Activated CD4-positive, alpha-beta T cell treated with anti-CD3 and anti-CD28 coated beads for 24 hours (primary cell): ENCODE measurements around the gene ANAPC2.

Experiments used
- DNase-seq, 2 donors: peaks; one replicate each; pipeline ENCODE4 v3.0.0-alpha.2; 2020; ENCODE audit warnings: low read depth in 2 of 2

The ANAPC2 gene

DNA sequence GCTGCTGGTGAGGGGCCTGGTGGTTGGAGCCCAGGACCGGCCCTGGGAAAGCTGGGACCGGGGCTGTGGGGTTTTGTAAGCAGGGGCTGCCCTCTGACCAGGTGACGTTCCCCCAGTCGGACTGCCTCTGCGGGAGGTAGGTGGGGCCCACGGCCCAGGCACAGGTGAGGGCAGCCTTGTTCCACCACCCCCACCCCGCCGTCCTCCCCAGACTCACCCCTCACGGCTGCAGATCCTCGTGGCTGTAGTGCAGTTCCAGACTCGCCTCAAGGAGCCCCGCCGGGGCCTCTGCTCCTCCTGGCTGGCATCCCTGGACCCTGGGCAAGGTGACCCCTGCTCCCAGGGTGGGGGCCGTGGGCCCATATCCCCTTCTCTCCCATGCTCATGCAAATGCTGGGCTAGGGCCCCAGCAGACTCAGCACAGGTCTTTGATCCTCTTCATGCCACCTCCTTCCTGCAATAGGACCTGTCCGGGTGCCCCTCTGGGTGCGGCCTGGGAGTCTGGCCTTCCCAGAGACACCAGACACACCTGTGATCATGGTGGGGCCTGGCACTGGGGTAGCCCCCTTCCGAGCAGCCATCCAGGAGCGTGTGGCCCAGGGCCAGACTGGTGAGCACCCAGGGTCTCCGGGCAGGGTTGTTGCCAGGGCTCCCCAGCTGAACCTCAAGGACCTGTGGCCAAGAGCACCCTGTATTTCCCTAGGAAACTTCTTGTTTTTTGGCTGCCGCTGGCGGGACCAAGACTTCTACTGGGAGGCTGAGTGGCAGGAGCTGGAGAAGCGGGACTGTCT is 27.0 kb upstream of the ANAPC2 start:
- no peak for DNase-seq

DNA sequence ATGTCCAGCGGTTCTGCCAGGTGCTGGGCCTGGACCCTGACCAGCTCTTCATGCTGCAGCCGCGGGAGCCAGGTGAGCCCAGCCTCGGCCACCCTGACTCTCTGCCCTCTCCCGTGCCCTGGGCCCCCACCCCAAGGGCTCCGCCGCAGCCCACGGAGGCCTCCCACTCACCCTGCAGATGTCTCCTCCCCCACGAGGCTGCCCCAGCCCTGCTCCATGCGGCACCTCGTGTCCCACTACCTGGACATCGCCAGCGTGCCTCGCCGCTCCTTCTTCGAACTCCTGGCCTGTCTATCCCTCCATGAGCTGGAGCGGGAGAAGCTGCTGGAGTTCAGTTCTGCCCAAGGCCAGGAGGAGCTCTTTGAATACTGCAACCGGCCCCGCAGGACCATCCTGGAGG is 26.3 kb upstream of the ANAPC2 start:
- no peak for DNase-seq

DNA sequence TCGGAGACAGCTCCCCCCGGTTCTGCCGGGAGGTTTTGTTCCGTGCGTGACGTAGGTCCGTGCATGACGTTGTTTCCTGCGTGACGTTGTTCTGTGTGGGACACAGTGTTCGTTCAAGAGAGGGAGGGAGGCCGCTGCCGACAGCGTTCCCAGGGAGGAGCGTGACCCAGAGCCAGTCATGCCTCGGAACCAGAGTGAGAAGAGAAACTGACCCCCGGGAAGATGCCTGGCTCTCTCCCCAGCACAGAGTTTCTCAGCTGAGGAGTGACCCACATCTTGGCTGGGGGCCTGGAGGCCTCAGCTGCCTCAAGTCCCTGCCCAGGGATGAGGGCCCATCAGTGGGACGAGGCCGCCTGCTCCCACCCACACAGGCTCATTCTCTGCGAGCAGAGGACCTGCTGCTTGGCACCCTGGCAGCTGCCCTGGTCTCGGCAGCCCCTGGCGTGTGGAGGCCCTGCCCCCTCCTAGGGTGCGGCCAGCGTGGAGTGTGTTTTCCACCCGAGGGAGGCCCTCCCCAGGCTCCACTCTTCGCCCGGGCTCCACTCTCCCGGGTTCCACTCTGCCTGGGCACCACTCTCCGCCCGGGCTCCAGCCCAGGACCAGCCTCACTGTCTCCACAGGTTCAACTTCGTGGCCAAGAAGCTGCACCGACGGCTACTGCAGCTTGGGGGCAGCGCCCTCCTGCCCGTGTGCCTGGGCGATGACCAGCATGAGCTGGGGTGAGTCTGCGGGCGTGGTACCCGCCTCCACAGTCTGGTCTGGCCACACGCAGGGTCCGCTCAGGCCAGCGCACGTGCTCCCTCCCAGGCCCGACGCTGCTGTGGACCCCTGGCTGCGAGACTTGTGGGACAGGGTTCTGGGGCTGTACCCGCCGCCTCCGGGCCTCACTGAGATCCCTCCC is 25.1 kb upstream of the ANAPC2 start:
- DNase-seq = no peak

DNA sequence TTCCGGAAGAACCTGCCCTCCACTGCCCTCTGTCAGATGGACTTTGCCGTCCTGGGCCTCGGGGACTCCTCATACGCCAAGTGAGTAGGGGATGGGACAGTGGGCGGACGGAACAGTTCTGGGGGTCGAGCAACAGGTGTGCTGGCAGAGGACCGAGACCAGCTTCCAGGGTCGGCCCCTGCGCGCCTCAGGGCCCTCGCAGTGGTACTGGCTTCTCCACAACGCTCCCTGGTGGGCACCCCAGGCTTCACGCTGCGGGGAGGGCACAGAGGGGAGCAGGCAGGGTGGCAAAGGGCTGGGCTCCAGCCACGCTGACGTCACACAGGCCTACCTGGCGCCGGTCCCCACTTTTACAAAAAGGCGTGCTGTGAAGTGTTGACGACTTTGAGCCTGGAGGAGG is 24.2 kb upstream of the ANAPC2 start:
- no peak for DNase-seq

GRCh38 chr9:137211532-137211931 is 23.2 kb upstream of the ANAPC2 start:
- no peak for DNase-seq

- DNase-seq = no peak
These were observed 18.2 kb upstream of the ANAPC2 start for GRCh38 chr9:137206602-137207001.

- DNase-seq = peak; percentile 84 to 93
These were observed 17.0 kb upstream of the ANAPC2 start, which contains the start of the genes NDOR1 and TMEM203 for GRCh38 chr9:137205126-137206069. Gene NDOR1, plus strand, starts transcription at chr9:137205700. Its CDS starts 78 bp downstream, at chr9:137205778. Gene TMEM203, minus strand, starts transcription at chr9:137205648. Its CDS starts 234 bp downstream, at chr9:137205414.

DNA sequence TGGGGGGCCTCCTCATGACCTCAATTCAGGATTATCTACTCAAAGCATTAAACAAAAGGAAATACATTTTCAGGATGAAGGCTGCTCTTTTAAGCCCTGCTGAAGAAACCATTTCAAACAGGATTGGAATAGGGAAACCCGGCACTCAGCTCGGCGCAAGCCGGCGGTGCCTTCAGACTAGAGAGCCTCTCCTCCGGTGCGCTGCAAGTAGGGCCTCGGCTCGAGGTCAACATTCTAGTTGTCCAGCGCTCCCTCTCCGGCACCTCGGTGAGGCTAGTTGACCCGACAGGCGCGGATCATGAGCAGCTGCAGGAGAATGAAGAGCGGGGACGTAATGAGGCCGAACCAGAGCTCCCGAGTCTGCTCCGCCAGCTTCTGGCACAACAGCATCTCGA is 16.4 kb upstream of the ANAPC2 start:
- no peak for DNase-seq

GRCh38 chr9:137202966-137203365 is 14.6 kb upstream of the ANAPC2 start:
- no peak for DNase-seq

DNA sequence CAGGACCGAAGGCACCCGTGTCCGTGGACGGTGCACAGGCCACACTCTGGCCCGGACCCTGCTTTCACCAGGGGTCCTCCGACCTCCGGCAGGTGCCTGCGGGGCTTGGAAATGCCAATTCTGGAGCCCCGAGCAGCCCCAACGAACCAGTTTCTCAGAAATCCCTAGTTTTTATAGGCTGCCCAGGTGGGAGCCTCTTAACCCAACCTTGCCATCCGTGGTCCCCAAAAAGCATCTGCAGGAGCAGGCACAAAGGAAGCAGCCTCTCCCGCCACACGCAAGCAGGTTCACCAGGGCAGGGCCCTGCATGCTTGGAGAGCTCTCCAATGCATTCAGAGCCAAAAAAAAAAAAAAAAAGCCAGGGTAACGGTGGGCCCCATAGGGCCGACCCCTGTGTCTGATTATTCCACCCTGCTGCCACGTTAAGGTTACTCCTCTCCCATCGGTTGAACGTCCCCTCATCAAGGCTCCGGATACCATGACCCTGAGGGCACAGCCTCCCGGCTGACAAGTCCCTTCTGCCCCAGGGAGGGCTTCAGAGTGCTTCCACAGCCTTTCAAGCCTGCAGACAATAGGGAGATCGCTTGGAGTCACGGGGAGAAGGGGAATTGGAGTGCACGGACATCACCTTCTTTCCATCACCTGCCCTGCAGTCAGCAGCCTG is 13.0 kb upstream of the ANAPC2 start:
- DNase-seq = no peak

DNA sequence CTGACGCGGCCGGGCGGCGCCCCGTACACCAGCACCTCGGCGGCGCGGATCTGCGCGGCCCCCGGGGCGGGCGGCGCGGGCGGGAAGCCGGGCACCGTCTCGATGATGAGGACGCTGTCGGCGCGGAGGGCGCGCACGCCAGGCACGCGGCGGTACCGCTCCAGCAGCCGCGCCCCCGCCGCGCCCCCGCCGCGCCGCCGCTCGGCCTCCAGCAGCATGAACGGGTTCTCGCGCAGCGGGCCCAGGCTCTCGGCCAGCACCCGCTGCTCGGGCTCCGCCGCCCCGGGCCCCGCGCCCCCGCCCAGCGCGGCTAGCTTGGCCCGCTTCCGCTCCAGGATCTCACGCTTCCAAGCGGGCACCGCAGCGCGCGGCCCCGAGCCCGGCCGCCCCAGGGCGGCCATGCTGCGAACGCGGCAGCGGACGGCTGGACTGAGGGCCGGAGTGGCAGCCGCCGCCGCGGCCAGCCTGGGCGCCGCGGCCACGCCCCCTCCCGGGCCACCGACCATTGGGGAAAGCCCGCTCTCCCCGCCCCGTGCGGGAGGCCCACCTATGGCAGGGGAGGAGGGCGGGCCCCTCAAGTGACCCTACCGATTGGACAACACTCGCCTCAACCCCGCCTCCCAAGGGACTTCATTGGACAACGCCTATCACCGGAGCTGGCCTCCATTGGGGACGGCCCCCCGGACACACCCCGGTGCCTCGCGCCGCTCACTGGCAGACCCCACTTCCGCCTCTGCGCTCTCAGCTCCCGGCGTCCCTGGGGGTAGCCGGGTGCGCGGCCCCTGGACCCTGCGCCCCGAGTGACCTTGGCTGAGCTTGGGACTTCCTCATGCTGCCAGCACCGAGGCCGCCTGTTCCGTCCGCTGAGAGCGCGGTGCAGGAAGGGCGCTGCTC is 12.2 kb upstream of the ANAPC2 start, which contains the start of gene TPRN:
TPRN (minus strand) TSS at position 431 of the 894 bp plus-strand sequence; CDS start at position 401, 30 bp downstream.
- DNase-seq = peak; percentile 96 to 98

DNA sequence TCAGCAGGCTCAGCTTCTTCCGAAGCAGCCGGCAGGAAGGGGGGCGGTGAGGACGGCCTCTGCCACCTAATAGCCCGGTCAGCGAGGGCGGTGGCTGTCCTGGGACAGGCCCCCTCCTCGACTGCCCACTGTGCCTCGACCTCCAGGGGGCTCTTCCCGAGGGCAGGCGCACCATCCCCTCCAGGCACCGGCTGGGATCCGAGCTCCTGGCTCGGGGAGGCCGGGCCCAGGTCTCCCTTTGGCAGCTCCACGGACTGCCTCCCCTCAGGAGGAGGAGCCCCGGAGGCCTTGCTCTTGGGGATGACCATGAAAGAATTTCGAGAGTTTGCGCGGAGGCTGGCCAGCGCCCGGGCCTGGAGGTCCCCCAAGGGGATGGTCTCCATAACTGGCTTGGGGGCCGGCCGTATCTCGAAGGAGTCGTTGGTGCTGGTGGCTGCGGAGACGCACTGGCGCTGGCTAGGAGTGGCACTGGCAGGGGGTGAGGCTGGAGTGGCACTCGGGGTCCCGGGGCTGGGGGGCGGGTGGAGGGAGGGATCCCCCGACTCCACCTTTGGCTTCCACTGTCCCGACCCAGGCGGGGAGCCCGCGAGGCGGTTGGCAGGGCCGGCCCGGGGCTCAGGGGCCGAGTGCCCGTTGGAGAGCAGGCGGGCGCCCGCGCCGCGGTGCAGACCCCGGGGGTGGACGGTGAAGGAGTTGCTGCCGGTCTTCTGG is 11.2 kb upstream of the ANAPC2 start:
- DNase-seq = no peak

- no peak for DNase-seq
These were observed 10.5 kb upstream of the ANAPC2 start for GRCh38 chr9:137198902-137199283.

DNA sequence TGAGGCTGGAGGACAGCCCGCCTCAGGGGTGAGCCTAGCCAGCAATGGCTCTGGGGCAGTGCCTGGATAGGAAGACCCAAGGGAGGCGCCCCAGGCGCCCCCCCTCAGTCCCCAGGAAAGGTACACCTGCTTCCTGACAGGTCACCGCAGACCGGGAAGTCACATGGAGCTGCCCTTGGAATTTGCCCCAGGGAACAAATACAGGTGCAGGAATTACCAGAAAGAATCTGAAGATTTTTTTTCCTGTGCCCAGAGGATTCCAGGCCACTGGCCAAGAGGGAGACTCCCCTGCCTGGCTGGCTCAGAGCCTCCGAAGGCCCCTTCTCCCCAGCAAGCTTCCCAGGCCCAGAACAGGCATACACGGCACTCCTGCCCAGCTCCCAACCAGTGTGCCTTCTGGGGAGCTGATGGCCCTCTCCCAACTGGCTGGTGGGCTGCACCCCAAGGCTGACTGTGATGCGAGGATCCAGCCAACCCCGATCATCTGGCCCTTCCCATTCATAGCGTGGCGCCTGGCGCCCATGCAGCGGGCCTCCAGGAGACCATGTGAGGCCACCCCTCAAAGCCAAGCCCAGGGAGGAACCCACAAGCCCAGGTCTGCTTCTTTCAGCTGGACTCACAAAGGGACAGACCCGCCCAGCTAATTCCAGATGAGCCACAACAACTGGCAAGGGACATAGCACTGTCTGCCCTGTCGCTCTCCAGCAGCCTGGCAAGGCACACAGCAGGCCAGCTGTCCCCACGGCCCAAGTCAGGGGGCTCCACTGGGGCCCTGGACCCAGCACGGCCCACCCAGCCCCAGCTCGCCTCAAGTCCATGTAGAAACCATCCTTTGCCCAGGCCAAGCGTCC is 9.9 kb upstream of the ANAPC2 start:
- DNase-seq = no peak

- DNase-seq = no peak
These were observed 7.3 kb upstream of the ANAPC2 start for GRCh38 chr9:137195525-137196220.

DNA sequence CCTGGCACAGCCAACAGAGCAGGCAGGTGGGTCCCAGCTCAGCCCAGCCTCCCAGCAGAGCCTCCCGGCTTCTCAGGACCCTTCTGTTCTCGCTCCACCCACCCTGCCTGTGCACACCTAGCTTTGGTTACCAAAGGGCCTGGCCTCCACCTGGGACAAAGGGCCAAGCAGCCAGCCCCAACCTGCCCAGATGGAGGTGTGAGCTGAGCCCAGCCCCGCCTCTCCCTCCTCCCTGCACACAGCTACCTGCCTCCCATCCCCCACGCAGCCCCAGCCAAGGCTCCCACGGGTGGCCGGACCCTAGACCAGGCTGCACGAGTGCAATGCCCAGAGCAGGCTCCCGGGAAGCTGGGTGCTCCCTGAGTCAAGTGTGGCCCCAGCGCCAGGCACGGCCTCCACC is 6.5 kb upstream of the ANAPC2 start:
- no peak for DNase-seq

DNA sequence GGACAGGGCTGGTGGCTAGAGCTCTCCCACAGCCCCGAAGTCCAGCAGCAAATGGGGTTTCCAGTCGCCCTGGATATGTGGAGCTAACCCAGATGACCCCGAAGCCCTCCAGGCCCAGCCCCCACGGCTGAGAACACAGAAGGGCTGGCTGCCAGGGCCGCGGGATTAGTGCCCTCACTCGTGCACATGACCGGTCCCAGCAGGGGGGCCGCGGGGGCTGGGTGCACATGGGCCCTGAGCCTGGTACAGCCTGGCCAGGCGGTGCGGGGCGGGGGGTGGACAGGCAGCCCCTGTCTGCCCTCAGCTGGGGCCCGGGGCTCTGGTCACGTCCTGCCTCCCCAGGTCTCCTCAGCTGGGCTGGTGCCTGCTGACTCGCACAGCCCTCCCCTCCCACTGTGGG is 6.0 kb upstream of the ANAPC2 start:
- no peak for DNase-seq

- no peak for DNase-seq
These were observed 5.4 kb upstream of the ANAPC2 start for GRCh38 chr9:137193771-137194170.
